K562 (cell line): Measurements from ENCODE around the gene ZFAND2B.

Source experiments
- CTCF ChIP-seq, 3 experiments: IDR thresholded peaks in 2 of 3; conservative IDR thresholded peaks in 1 of 3; 2 replicates each; pipeline ENCODE4 v1.5.1; 2011 to 2012; ENCODE audit warnings: low read length in 3 of 3, mild to moderate bottlenecking in 3 of 3, control low read depth in 2 of 3, improper control_type of control experiment in 1 of 3, inconsistent platforms in 1 of 3, low read depth in 1 of 3, mixed read lengths in 1 of 3, moderate library complexity in 1 of 3; ENCODE audit not compliant: insufficient read depth in 2 of 3
- HOMEZ ChIP-seq: fragments of 250-450 bp; sonication (Bioruptor Pico); IDR thresholded peaks from 2 replicates; pipeline ENCODE4 v1.4.0; 2020; ENCODE audit warnings: mild to moderate bottlenecking, moderate library complexity
- KAT8 ChIP-seq: fragments of 450-650 bp; IDR thresholded peaks from 2 replicates; pipeline ENCODE4 v1.6.1; 2016; ENCODE audit warnings: low read depth, mild to moderate bottlenecking
- PREB ChIP-seq: sonication (generic); formaldehyde crosslinking; IDR thresholded peaks from 2 replicates; pipeline ENCODE4 v1.8.1; 2023; ENCODE audit warnings: mild to moderate bottlenecking, missing genetic modification reagents
- RAD21 ChIP-seq, 2 experiments: fragments of 250-450 bp in 1 of 2; fragments of 450-650 bp in 1 of 2; sonication (Bioruptor Pico) in 1 of 2; formaldehyde crosslinking in 1 of 2; IDR thresholded peaks in 1 of 2; conservative IDR thresholded peaks in 1 of 2; 2 replicates each; pipeline versions ENCODE4 v1.4.0 to v1.8.0; 2020 to 2022; ENCODE audit warnings: mild to moderate bottlenecking in 2 of 2, moderate library complexity in 1 of 2

- TF ChIP-seq PREB (CRISPR knock-in tag), result no peak
- TF ChIP-seq CTCF (IDR thresholded peaks at IDR 0.05 in 2 of 3, conservative IDR thresholded peaks at IDR 0.05 in 1 of 3; ENCODE audit: insufficient read depth in 2 of 3, low read depth in 1 of 3, low read length in 3 of 3), result no peak
- TF ChIP-seq RAD21 (CRISPR knock-in tag; conservative IDR thresholded peaks at IDR 0.05 in 1 of 2, IDR thresholded peaks at IDR 0.05 in 1 of 2), result no peak
- no peak for TF ChIP-seq HOMEZ (CRISPR knock-in tag)
- no peak for TF ChIP-seq KAT8
Measured at GRCh38 chr2:219178377-219179175, 28.0 kb upstream of the ZFAND2B start.
